Prostate gland (tissue), 2 donors: ENCODE results near the gene BAAT. TPM values are rescaled to one million over a fixed set of nuclear protein-coding genes. Genes with fewer than 3 reads are reported as not detected.
"Not testable (repeated sequence)": the region's sequence is repeated elsewhere in the genome, so short reads cannot be mapped to it uniquely, and the experiment has no call there.

Experiments used
- DNase-seq: peaks from one replicate; pipeline ENCODE4 v3.0.0-alpha.2; 2019; ENCODE audit warnings: low spot score
- H3K27ac ChIP-seq, 2 donors: fragments of 200-600 bp; sonication (generic); 2 replicates each; pipeline ENCODE4 v1.5.1; 2017 to 2019
- H3K27me3 ChIP-seq: fragments of 200-600 bp; sonication (generic); replicated peaks from 2 replicates; pipeline ENCODE4 v1.5.1; 2019; ENCODE audit not compliant: insufficient read depth
- H3K36me3 ChIP-seq, 2 donors: fragments of 200-600 bp; sonication (generic); 1 replicate in 1 of 2; 2 replicates in 1 of 2; pipeline versions ENCODE4 v1.5.1 to v1.8.1; 2017 to 2019
- H3K4me1 ChIP-seq: fragments of 200-600 bp; sonication (generic); replicated peaks from 2 replicates; pipeline ENCODE4 v1.5.1; 2019
- H3K4me3 ChIP-seq, 2 donors: fragments of 200-600 bp; sonication (generic); 2 replicates each; pipeline ENCODE4 v1.5.1; 2017 to 2019
- H3K9me3 ChIP-seq: fragments of 200-600 bp; sonication (generic); 2 replicates; pipeline ENCODE4 v1.5.1; 2017
- CTCF ChIP-seq, 4 experiments: fragments of 200-600 bp in 2 of 4; fragments of 450-650 bp in 2 of 4; sonication (generic) in 2 of 4; IDR thresholded peaks; 1 replicate in 3 of 4; 2 replicates in 1 of 4; pipeline ENCODE4 v1.5.1; 2016 to 2019; ENCODE audit warnings: antibody characterized with exemption in 4 of 4, mild to moderate bottlenecking in 2 of 4, moderate library complexity in 2 of 4
- POLR2A ChIP-seq: fragments of 450-650 bp; IDR thresholded peaks from one replicate; pipeline ENCODE4 v1.6.1; 2016; ENCODE audit warnings: antibody characterized with exemption, mild to moderate bottlenecking
- POLR2AphosphoS5 ChIP-seq: sonication (generic); formaldehyde crosslinking; IDR thresholded peaks from one replicate; pipeline ENCODE4 v1.6.1; 2017; ENCODE audit warnings: antibody characterized with exemption
- WGBS: methylation state at CpG from one replicate; pipeline ENCODE4 v1.1.5; 2018; 5-methylcytosine and 5-hydroxymethylcytosine counted together
- intact Hi-C: fragments of 100-400 bp; cut with DNase I; formaldehyde crosslinking; loops from one replicate; pipeline ENCODE4 v1.14.2; 2022
- total RNA-seq, 2 donors: library from RNA; depleted of rRNA; stranded (reverse); fragments of >200 nt; gene quantifications; one replicate each; pipeline ENCODE4 v1.1.0, GENCODE V29; 2016

The BAAT gene
- total RNA-seq, 2 donors from 2014 or later, result not detected

DNA sequence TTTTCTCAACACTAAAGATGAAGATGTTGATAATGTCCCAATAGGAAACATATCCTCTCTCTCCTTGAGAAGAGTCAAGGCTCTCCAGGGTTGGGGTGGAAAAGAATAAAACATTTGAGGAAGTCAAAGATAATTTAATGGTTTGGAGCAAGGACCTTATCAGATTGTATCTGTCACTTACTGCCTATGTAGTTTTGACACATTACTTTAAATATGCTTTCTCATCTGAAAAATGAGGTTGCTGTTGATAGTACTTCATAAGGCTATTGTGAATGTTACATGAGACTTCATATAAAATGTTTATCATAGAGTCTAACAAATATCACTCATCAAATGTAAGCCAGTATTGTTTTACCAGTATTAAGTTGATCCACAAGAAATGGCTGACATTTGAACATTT lies 48.7 kb downstream of the BAAT start:
- H3K36me3 ChIP-seq, result no peaks in the 10 kb centered on the region
- TF ChIP-seq CTCF (IDR thresholded peaks at IDR 0.05), result no peak
- no peak for TF ChIP-seq POLR2AphosphoS5
- TF ChIP-seq POLR2A, result no peak
- H3K9me3 ChIP-seq, result no peaks in the 10 kb centered on the region
- DNase-seq, result no peak
- H3K4me1 ChIP-seq, result no peaks in the 10 kb centered on the region
- no peak overlapping the region for H3K27ac ChIP-seq
- no peak overlapping the region for H3K4me3 ChIP-seq
- intact Hi-C loops, result no loop called here
- H3K27me3 ChIP-seq, result no peaks in the 10 kb centered on the region

GRCh38 chr9:101333926-101334702 lies 50.7 kb downstream of the BAAT start:
- 93% methylated on average over 25 of the region's 25 CpGs for WGBS
- intact Hi-C loops, result no loop called here

GRCh38 chr9:101333490-101333889 lies 51.3 kb downstream of the BAAT start:
- Histone ChIP-seq H3K36me3 (no peaks in the 10 kb centered on the region), H3K9me3 (no peaks in the 10 kb centered on the region), H3K27ac (no peak overlapping the region), H3K4me1 (no peaks in the 10 kb centered on the region), H3K27me3 (no peaks in the 10 kb centered on the region), H3K4me3 (no peak overlapping the region)
- TF ChIP-seq POLR2AphosphoS5, result no peak
- no peak for TF ChIP-seq POLR2A
- TF ChIP-seq CTCF (IDR thresholded peaks at IDR 0.05), result no peak
- 74% methylated on average over 4 of the region's 4 CpGs for WGBS
- intact Hi-C loops, result no loop called here
- DNase-seq, result no peak

More at GRCh38 chr9:101333926-101334702, 50.7 kb downstream of the BAAT start:
- H3K4me1 ChIP-seq, result no peaks in the 10 kb centered on the region
- TF ChIP-seq POLR2AphosphoS5 (no peak), CTCF (IDR thresholded peaks at IDR 0.05) (no peak), POLR2A (no peak)
- H3K27me3 ChIP-seq, result no peaks in the 10 kb centered on the region
- no peak overlapping the region for H3K4me3 ChIP-seq
- no peak for DNase-seq
- H3K36me3 ChIP-seq, result no peaks in the 10 kb centered on the region
- H3K9me3 ChIP-seq, result no peaks in the 10 kb centered on the region
- no peak overlapping the region for H3K27ac ChIP-seq

- H3K36me3 ChIP-seq, result no peaks in the 10 kb centered on the region
- TF ChIP-seq CTCF (IDR thresholded peaks at IDR 0.05) (no peak), POLR2AphosphoS5 (no peak), POLR2A (no peak)
- H3K27me3 ChIP-seq, result no peaks in the 10 kb centered on the region
- intact Hi-C loops, result no loop called here
- 91% methylated on average over 1 of the region's 1 CpG for WGBS
- no peaks in the 10 kb centered on the region for H3K4me1 ChIP-seq
- H3K27ac ChIP-seq, result no peak overlapping the region
- no peak for DNase-seq
- H3K4me3 ChIP-seq, result no peak overlapping the region
- no peaks in the 10 kb centered on the region for H3K9me3 ChIP-seq
Observed at GRCh38 chr9:101332362-101332761, 52.4 kb downstream of the BAAT start.

DNA sequence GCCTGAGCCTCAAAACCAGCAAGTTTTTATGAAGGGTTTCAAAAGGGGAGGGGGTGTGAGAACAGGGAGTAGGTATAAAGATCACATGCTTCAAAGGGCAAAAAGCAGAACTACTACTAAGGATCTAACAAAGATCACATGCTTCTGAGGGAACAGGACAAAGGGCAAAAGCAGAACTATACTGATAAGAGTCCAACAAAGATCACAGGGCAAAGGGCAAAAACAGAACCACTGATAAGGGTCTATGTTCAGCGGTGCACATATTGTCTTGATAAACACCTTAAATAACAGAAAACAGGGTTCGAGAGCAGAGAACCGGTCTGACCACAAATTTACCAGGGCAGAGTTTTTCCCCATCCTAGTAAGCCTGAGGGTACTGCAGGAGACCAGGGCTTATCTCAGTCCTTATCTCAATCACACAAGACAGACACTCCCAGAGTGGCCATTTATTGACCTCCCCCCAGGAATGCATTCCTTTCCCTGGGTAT lies 57.3 kb downstream of the BAAT start:
- intact Hi-C loops, H3K27me3 ChIP-seq, H3K36me3 ChIP-seq, H3K4me1 ChIP-seq, H3K9me3 ChIP-seq, H3K27ac ChIP-seq, DNase-seq, H3K4me3 ChIP-seq: not testable (repeated sequence)
- WGBS, result 59% methylated on average over 3 of the region's 3 CpGs
